Kidney epithelial cell (primary cell): ENCODE measurements around the gene FILIP1L. TPM values are rescaled to one million over a fixed set of nuclear protein-coding genes. Genes with fewer than 3 reads are reported as not detected.
A peak's percentile ranks its signal among the peaks of the same experiment; 100 is the strongest.

ENCODE experiments used
- DNase-seq: peaks from one replicate; pipeline ENCODE4 v3.0.0-alpha.2; 2010; ENCODE audit warnings: low read depth
- H3K27me3 ChIP-seq: 2 replicates; pipeline ENCODE4 v1.6.0; 2011; ENCODE audit warnings: low read length; ENCODE audit not compliant: control insufficient read depth, insufficient read depth
- H3K36me3 ChIP-seq: 2 replicates; pipeline ENCODE4 v1.5.1; 2011; ENCODE audit warnings: low read length; ENCODE audit not compliant: control insufficient read depth, insufficient read depth
- H3K4me3 ChIP-seq: 2 replicates; pipeline ENCODE4 v1.5.1; 2011; ENCODE audit warnings: low read depth, mild to moderate bottlenecking, control low read depth, low read length
- total RNA-seq: library from RNA; depleted of rRNA; stranded (reverse); fragments of >200 nt; gene quantifications from 2 replicates; pipeline ENCODE4 v1.2.3, GENCODE V29; 2015
- TF ChIP-seq, protein P1 (sequence below): IDR thresholded peaks from 2 replicates; pipeline ENCODE4 v1.5.1; 2011; ENCODE audit warnings: mild to moderate bottlenecking, moderate library complexity, low read length, control low read depth, inconsistent platforms; ENCODE audit not compliant: insufficient read depth, poor library complexity, severe bottlenecking

The FILIP1L gene
- total RNA-seq, 1 donor from 2014 or later, result 15.6 TPM

GRCh38 chr3:99794485-99794884 is 319.8 kb downstream of the FILIP1L start:
- TF ChIP-seq, protein P1, sequence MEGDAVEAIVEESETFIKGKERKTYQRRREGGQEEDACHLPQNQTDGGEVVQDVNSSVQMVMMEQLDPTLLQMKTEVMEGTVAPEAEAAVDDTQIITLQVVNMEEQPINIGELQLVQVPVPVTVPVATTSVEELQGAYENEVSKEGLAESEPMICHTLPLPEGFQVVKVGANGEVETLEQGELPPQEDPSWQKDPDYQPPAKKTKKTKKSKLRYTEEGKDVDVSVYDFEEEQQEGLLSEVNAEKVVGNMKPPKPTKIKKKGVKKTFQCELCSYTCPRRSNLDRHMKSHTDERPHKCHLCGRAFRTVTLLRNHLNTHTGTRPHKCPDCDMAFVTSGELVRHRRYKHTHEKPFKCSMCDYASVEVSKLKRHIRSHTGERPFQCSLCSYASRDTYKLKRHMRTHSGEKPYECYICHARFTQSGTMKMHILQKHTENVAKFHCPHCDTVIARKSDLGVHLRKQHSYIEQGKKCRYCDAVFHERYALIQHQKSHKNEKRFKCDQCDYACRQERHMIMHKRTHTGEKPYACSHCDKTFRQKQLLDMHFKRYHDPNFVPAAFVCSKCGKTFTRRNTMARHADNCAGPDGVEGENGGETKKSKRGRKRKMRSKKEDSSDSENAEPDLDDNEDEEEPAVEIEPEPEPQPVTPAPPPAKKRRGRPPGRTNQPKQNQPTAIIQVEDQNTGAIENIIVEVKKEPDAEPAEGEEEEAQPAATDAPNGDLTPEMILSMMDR, result no peak
- DNase-seq, result no peak
- H3K4me3 ChIP-seq, result no peak overlapping the region

GRCh38 chr3:99789011-99789721 is 325.1 kb downstream of the FILIP1L start:
- H3K4me3 ChIP-seq, result no peak overlapping the region
- TF ChIP-seq, protein P1, result peak; percentile 86
- no peaks in the 10 kb centered on the region for H3K27me3 ChIP-seq
- peak; percentile 18 for DNase-seq
- H3K36me3 ChIP-seq, result no peaks in the 10 kb centered on the region

More at GRCh38 chr3:99794485-99794884, 319.8 kb downstream of the FILIP1L start:
- Histone ChIP-seq H3K36me3 (no peaks in the 10 kb centered on the region), H3K27me3 (no peaks in the 10 kb centered on the region)

Other genes starting within 250 kb of the FILIP1L start
- 23.6 and 38.3 TPM in 2 replicates for gene TBC1D23, start 146.5 kb upstream of the FILIP1L start, total RNA-seq
- gene NIT2, start 220.3 kb upstream of the FILIP1L start, total RNA-seq, result 22.7 and 31.0 TPM in 2 replicates